Adrenal gland (tissue), 12 donors: ENCODE measurements around the gene UBN2. TPM values are rescaled to one million over a fixed set of nuclear protein-coding genes. Genes with fewer than 3 reads are reported as not detected.

Experiments used
- DNase-seq, 7 donors: peaks; one replicate each; pipeline ENCODE4 v3.0.0-alpha.2; 2019 to 2020
- H3K27ac ChIP-seq, 5 donors: fragments of 200-600 bp; sonication (generic) in 4 of 5; 1 replicate in 3 of 5; 2 replicates in 2 of 5; pipeline versions ENCODE4 v1.5.1 to v1.8.0; 2016 to 2020; ENCODE audit warnings: mild to moderate bottlenecking in 1 of 5
- H3K27me3 ChIP-seq: fragments of 200-600 bp; 2 replicates; pipeline ENCODE4 v1.8.0; 2021
- H3K36me3 ChIP-seq, 2 donors: fragments of 200-600 bp; replicated peaks in 1 of 2; 1 replicate in 1 of 2; 2 replicates in 1 of 2; pipeline versions ENCODE4 v1.5.1 to v1.8.0; 2018 to 2022
- H3K4me1 ChIP-seq, 2 donors: fragments of 200-600 bp; replicated peaks in 1 of 2; 1 replicate in 1 of 2; 2 replicates in 1 of 2; pipeline versions ENCODE4 v1.5.1 to v1.8.0; 2018 to 2021
- H3K4me3 ChIP-seq, 4 donors: fragments of 200-600 bp; sonication (generic) in 3 of 4; one replicate each; pipeline ENCODE4 v1.5.1; 2016 to 2018
- H3K9me3 ChIP-seq, 3 donors: fragments of 200-600 bp; sonication (generic) in 1 of 3; replicated peaks in 1 of 3; 1 replicate in 2 of 3; 2 replicates in 1 of 3; pipeline versions ENCODE4 v1.5.1 to v1.8.0; 2016 to 2021
- POLR2A ChIP-seq, 2 donors: fragments of 450-650 bp; IDR thresholded peaks; one replicate each; pipeline ENCODE4 v1.6.1; 2017; ENCODE audit warnings: antibody characterized with exemption in 2 of 2, mild to moderate bottlenecking in 2 of 2, moderate library complexity in 1 of 2
- WGBS, 4 donors: extraction: QIAGEN DNeasy Blood & Tissue Kit in 2 of 4; methylation state at CpG; one replicate each; pipeline versions ENCODE4 v1.1.5 to v1.1.7; 2013 to 2017; 5-methylcytosine and 5-hydroxymethylcytosine counted together
- intact Hi-C, 2 donors: fragments of 100-400 bp; cut with DNase I; formaldehyde crosslinking; loops; one replicate each; pipeline versions ENCODE4 v1.14.1 to v1.15.0; 2022 to 2023
- polyA plus RNA-seq, 3 donors: library from polyadenylated mRNA; stranded (reverse); fragments of 200-250 nt in 2 of 3; fragments of 350-450 nt in 1 of 3; fragmentation: Illumina TruSeq in 1 of 3; extraction: RNeasy Lipid Tissue Mini Kit (QIAGEN cat#74804) in 1 of 3; gene quantifications; one replicate each; pipeline ENCODE4 v1.2.3, GENCODE V29; 2013 to 2014
- total RNA-seq, 9 donors: library from RNA; depleted of rRNA in 4 of 9; stranded (reverse); fragments of >200 nt in 4 of 9; fragments of 120-200 nt in 1 of 9; fragmentation: NEBNext Ultra II Directional in 1 of 9; extraction: Animal tissue kit (Norgen Biotek cat#: 25700) in 1 of 9; gene quantifications; one replicate each; pipeline versions ENCODE4 v1.1.0 to v1.2.4, GENCODE V29; 2013 to 2023
- TF ChIP-seq, protein P1 (sequence below), 6 experiments: fragments of 450-650 bp in 4 of 6; fragments of 200-600 bp in 2 of 6; sonication (generic) in 1 of 6; IDR thresholded peaks; 1 replicate in 5 of 6; 2 replicates in 1 of 6; pipeline versions ENCODE4 v1.5.1 to v1.8.0; 2016 to 2021; ENCODE audit warnings: antibody characterized with exemption in 6 of 6, mild to moderate bottlenecking in 2 of 6, moderate library complexity in 1 of 6
- donor health status: healthy with polysubstance abuse.
- donor health status: Bipolar disorder and iron deficiency.
- donor health status: DM: yes; HTN: yes; CAD: no.
- donor health status: DM: no; HTN: no; CAD: no.
- donor health status: DM: no; HTN: no; CAD: no.
- donor health status: DM: yes; HTN: yes; CAD: no.

Gene UBN2
- total and polyA plus RNA-seq, 12 donors, result 4.5 to 27.5 (median 16.1) TPM

GRCh38 chr7:139286144-139286543 is 55.1 kb downstream of the UBN2 start:
- H3K27ac ChIP-seq, result no peak overlapping the region
- no peaks in the 10 kb centered on the region for H3K27me3 ChIP-seq
- intact Hi-C loops, result no loop called here
- H3K36me3 ChIP-seq, result peaks cover 0 to 19% of the 10 kb centered on the region in 2 donors
- no peak overlapping the region for H3K4me3 ChIP-seq
- H3K4me1 ChIP-seq, result no peaks in the 10 kb centered on the region
- H3K9me3 ChIP-seq, result no peaks in the 10 kb centered on the region
- WGBS, 4 donors, result 96 to 98% (median 98%) methylated on average over 6 of the region's 6 CpGs
- TF ChIP-seq, protein P1, sequence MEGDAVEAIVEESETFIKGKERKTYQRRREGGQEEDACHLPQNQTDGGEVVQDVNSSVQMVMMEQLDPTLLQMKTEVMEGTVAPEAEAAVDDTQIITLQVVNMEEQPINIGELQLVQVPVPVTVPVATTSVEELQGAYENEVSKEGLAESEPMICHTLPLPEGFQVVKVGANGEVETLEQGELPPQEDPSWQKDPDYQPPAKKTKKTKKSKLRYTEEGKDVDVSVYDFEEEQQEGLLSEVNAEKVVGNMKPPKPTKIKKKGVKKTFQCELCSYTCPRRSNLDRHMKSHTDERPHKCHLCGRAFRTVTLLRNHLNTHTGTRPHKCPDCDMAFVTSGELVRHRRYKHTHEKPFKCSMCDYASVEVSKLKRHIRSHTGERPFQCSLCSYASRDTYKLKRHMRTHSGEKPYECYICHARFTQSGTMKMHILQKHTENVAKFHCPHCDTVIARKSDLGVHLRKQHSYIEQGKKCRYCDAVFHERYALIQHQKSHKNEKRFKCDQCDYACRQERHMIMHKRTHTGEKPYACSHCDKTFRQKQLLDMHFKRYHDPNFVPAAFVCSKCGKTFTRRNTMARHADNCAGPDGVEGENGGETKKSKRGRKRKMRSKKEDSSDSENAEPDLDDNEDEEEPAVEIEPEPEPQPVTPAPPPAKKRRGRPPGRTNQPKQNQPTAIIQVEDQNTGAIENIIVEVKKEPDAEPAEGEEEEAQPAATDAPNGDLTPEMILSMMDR (IDR thresholded peaks at IDR 0.05), result no peak
- TF ChIP-seq POLR2A (IDR thresholded peaks at IDR 0.05), result no peak
- DNase-seq, result no peak

GRCh38 chr7:139292821-139293220 is 61.8 kb downstream of the UBN2 start:
- Histone ChIP-seq H3K27ac (no peak overlapping the region), H3K36me3 (peaks cover 0 to 14% of the 10 kb centered on the region in 2 donors), H3K4me3 (no peak overlapping the region), H3K27me3 (no peaks in the 10 kb centered on the region), H3K9me3 (no peaks in the 10 kb centered on the region), H3K4me1 (no peaks in the 10 kb centered on the region)
- no peak for TF ChIP-seq POLR2A (IDR thresholded peaks at IDR 0.05)
- TF ChIP-seq, protein P1 (IDR thresholded peaks at IDR 0.05), result no peak
- WGBS, 4 donors, result 86 to 91% (median 86%) methylated on average over 7 of the region's 7 CpGs
- intact Hi-C loops, result no loop called here
- DNase-seq, result no peak

DNA sequence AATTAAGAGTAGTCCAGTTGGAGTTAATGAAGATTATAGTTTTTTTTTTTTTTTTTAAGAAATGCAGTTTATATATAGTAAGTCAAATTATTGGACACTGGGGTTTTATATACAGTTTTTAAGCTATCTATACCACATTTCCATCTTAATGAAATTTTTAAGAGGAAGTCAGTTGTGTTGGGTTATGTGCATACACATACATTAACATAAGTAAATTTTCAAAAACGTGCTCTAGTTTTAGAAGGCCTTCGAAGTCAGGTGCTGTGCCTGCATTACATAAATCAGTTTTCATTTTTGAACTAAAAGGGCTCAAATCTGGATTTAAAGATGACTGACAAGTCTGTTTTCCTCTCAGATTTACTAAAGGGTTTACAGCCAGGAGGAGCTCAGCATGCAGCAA is 62.5 kb downstream of the UBN2 start:
- no peak for DNase-seq
- Histone ChIP-seq H3K9me3 (no peaks in the 10 kb centered on the region), H3K27ac (no peak overlapping the region), H3K36me3 (peaks cover 0 to 20% of the 10 kb centered on the region in 2 donors), H3K27me3 (no peaks in the 10 kb centered on the region), H3K4me3 (no peak overlapping the region), H3K4me1 (no peaks in the 10 kb centered on the region)
- 89 to 98% (median 95%) methylated on average over 2 of the region's 2 CpGs for WGBS, 4 donors
- TF ChIP-seq POLR2A (IDR thresholded peaks at IDR 0.05), result no peak
- TF ChIP-seq, protein P1 (IDR thresholded peaks at IDR 0.05), result no peak
- intact Hi-C loops, result no loop called here

DNA sequence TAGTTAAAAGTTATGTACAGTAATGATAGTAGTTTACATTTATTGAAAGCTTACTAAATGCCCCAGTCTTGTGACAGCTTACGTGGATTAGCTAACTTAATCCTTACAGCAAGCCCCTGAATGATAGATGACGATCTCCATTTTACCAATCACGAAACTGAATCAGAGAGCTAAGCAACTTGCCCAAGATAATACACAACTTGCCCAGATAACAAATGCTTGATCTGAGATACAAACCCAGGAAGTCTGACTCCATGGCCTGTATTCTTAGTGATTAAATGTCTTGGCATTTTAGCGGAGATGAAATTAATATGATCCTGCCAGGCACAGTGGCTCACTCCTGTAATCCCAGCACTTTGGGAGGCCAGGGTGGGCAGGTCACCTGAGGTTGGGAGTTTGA is 63.2 kb downstream of the UBN2 start:
- 95 to 99% (median 98%) methylated on average over 3 to 4 of the region's 4 CpGs for WGBS, 4 donors
- Histone ChIP-seq H3K36me3 (peaks cover 0 to 27% of the 10 kb centered on the region in 2 donors), H3K9me3 (no peaks in the 10 kb centered on the region), H3K4me1 (no peaks in the 10 kb centered on the region), H3K27me3 (no peaks in the 10 kb centered on the region), H3K4me3 (no peak overlapping the region), H3K27ac (no peak overlapping the region)
- intact Hi-C loops, result no loop called here
- DNase-seq, result no peak
- TF ChIP-seq POLR2A (IDR thresholded peaks at IDR 0.05), result no peak
- TF ChIP-seq, protein P1 (IDR thresholded peaks at IDR 0.05), result no peak
